ENCODE results near the gene CDC16. TPM values are rescaled to one million over a fixed set of nuclear protein-coding genes. Genes with fewer than 3 reads are reported as not detected.

Gene CDC16
- total RNA-seq, 4 donors from 2014 or later, result 50.1 to 149 (median 69.7) TPM

DNA sequence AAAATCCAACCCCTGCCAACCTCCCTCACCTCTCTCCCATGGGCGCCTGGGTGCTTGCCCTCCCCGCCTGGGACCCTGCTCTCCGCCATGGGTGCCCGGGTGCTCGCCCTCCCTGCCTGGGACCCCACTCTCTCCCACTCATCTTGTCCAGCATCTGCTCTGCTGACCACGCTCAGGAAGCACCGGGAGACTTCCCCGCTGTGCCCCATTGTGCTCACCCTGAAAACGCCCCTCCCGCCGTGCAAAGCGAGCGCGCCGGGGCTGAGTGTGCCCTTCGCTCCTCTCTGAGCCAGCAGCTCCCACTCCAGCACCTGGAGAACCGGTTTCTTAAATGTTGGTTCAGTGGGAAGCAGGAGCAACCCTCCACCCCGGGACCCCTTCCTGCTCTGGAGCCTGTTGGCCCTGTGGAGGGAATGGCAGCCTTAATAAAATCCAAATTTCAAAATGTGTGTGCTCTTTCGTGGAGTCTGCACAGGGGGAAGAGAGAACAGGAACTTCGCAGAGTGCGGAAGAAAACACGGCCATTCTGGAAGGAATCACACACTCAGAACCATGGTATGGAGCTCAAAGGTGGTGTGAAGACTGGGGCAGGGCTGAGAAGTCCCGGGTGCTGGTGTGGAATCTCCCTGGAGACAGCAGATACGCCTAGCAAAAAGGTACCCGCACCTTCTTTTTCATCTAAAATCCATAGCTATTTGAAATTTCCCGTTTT, 23.1 kb upstream of the CDC16 start:
- Histone ChIP-seq H3K36me3 (no peaks in the 10 kb centered on the region), H3K9me3 (no peaks in the 10 kb centered on the region), H3K27ac (no peak overlapping the region), H3K27me3 (no peaks in the 10 kb centered on the region), H3K4me3 (no peak overlapping the region), H3K4me1 (no peaks in the 10 kb centered on the region)
- DNase-seq, result no peak
- TF ChIP-seq POLR2A (IDR thresholded peaks at IDR 0.05), result no peak
- TF ChIP-seq, protein P1, sequence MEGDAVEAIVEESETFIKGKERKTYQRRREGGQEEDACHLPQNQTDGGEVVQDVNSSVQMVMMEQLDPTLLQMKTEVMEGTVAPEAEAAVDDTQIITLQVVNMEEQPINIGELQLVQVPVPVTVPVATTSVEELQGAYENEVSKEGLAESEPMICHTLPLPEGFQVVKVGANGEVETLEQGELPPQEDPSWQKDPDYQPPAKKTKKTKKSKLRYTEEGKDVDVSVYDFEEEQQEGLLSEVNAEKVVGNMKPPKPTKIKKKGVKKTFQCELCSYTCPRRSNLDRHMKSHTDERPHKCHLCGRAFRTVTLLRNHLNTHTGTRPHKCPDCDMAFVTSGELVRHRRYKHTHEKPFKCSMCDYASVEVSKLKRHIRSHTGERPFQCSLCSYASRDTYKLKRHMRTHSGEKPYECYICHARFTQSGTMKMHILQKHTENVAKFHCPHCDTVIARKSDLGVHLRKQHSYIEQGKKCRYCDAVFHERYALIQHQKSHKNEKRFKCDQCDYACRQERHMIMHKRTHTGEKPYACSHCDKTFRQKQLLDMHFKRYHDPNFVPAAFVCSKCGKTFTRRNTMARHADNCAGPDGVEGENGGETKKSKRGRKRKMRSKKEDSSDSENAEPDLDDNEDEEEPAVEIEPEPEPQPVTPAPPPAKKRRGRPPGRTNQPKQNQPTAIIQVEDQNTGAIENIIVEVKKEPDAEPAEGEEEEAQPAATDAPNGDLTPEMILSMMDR (IDR thresholded peaks at IDR 0.05), result no peak

DNA sequence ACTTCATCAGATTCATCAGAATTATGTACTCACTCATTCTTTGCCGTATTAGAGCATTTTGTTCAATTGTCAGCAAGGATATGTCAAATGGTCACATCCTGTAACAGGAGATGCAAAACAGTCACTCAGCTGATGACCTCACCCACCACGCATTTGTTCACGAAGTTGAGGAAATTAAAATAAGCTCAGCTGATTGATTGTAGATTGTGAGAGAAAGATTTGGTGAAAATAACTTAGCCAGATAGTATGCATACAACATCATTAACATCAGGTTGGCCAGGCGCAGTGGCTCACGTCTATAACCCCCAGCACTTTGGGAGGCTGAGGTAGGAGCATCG, 22.6 kb upstream of the CDC16 start:
- Histone ChIP-seq H3K9me3 (no peaks in the 10 kb centered on the region), H3K4me1 (no peaks in the 10 kb centered on the region)

DNA sequence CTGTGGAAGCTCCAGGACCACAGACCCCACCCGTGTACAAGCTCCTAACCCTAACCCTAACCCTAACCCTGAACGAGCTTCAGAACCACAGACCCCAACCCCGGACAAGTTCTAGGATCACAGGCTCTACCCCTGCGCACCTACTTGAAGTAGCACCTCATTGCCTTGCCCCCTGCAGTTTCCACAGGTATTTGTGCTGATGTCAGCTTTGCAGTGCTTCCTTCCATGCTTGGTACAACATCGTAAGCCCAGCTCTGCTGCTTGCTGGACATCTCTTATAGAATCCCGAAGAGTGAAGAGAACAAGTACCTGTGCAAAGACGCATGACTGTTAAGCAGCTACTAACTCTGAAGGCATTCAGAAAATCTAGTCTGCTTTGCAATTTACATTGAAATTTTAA, 20.7 kb upstream of the CDC16 start:
- H3K9me3 ChIP-seq, result no peaks in the 10 kb centered on the region
- no peak overlapping the region for H3K4me3 ChIP-seq
- H3K27me3 ChIP-seq, result no peaks in the 10 kb centered on the region
- no peak overlapping the region for H3K27ac ChIP-seq
- H3K4me1 ChIP-seq, result no peaks in the 10 kb centered on the region
- H3K36me3 ChIP-seq, result no peaks in the 10 kb centered on the region
- TF ChIP-seq POLR2A (IDR thresholded peaks at IDR 0.05), result no peak
- TF ChIP-seq, protein P1 (IDR thresholded peaks at IDR 0.05), result no peak
- DNase-seq, result no peak

More for the DNA sequence above, 22.6 kb upstream of the CDC16 start:
- no peak for DNase-seq
- Histone ChIP-seq H3K36me3 (no peaks in the 10 kb centered on the region), H3K27me3 (no peaks in the 10 kb centered on the region), H3K4me3 (no peak overlapping the region), H3K27ac (no peak overlapping the region)
- TF ChIP-seq, protein P1 (IDR thresholded peaks at IDR 0.05), result no peak
- TF ChIP-seq POLR2A (IDR thresholded peaks at IDR 0.05), result no peak

DNA sequence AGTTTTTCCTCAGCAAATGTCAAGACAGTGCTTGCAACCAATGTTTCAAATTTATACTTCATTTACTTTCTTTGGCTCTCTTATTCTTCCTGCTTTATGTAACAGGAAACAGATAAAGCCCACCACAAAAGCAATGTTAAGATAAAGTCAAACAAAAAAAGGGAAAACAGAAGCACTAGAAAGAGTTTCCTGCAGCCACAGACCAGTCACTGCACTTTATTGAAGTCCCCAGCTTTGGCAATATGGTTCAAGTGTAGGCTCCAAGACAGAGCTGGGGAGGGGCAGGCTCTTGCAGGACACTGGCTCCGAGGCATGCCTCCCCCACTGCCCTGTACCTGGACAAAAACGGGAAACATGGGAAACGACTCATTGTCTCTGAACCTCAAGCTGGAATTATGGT, 15.3 kb upstream of the CDC16 start:
- DNase-seq, result no peak
- H3K27me3 ChIP-seq, result no peaks in the 10 kb centered on the region
- H3K4me1 ChIP-seq, result peaks cover 0 to 6% (median 0%) of the 10 kb centered on the region in 4 donors
- H3K4me3 ChIP-seq, result no peak overlapping the region
- H3K9me3 ChIP-seq, result no peaks in the 10 kb centered on the region
- no peaks in the 10 kb centered on the region for H3K36me3 ChIP-seq
- no peak overlapping the region for H3K27ac ChIP-seq
- TF ChIP-seq, protein P1 (IDR thresholded peaks at IDR 0.05), result no peak
- no peak for TF ChIP-seq POLR2A (IDR thresholded peaks at IDR 0.05)

DNA sequence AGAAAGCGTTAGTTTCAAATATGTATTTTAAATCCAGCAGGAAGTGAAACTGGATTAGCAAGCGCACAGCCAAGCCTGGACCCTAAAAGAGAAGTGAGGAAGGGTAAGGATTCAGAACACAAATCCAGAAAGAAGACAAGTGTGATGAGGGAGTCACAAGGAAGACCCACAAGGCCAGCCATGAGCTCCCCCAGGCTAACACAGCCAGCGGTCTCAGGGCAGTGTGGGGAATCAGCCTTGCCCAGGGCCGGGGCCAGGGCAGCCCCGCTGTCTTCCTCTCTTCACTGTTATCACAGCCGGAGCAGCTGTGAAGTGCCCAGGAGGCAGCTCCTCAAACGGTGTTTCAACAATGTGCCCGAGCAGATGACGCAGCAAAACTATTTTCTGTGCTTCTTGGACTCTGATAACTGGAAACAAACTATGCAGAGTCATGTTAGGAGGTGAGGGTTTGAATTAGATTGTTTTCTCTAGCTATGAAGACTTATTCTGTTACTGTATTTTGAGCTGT, 12.2 kb upstream of the CDC16 start:
- Histone ChIP-seq H3K36me3 (no peaks in the 10 kb centered on the region), H3K9me3 (no peaks in the 10 kb centered on the region), H3K27me3 (no peaks in the 10 kb centered on the region), H3K4me1 (peaks cover 0 to 6% (median 0%) of the 10 kb centered on the region in 4 donors), H3K27ac (no peak overlapping the region), H3K4me3 (no peak overlapping the region)
- TF ChIP-seq POLR2A (IDR thresholded peaks at IDR 0.05), result no peak
- TF ChIP-seq, protein P1 (IDR thresholded peaks at IDR 0.05), result no peak
- no peak for DNase-seq

All from Peyer's patch (tissue), 4 donors.